K562 (cell line): ENCODE data around the gene VEGFA. TPM values are rescaled to one million over a fixed set of nuclear protein-coding genes. Genes with fewer than 3 reads are reported as not detected.
A peak's percentile ranks its signal among the peaks of the same experiment; 100 is the strongest.

Source experiments
- CC2D1A ChIP-seq: fragments of 450-650 bp; IDR thresholded peaks from 2 replicates; pipeline ENCODE4 v1.6.1; 2017; ENCODE audit warnings: mild to moderate bottlenecking
- CSDE1 ChIP-seq, 2 experiments: fragments of 450-650 bp; IDR thresholded peaks; 2 replicates each; pipeline ENCODE4 v1.6.1; 2016; ENCODE audit warnings: mild to moderate bottlenecking in 1 of 2
- E2F3 ChIP-seq: fragments of 250-450 bp; sonication (Bioruptor Pico); IDR thresholded peaks from 2 replicates; pipeline ENCODE4 v1.4.0; 2020; ENCODE audit warnings: mild to moderate bottlenecking
- FOXJ3 ChIP-seq: sonication (generic); formaldehyde crosslinking; IDR thresholded peaks from 2 replicates; pipeline ENCODE4 v1.4.0; 2020; ENCODE audit warnings: mild to moderate bottlenecking, missing genetic modification reagents
- GABPB1 ChIP-seq: sonication (generic); formaldehyde crosslinking; IDR thresholded peaks from 2 replicates; pipeline ENCODE4 v1.8.0; 2022; ENCODE audit warnings: mild to moderate bottlenecking, missing genetic modification reagents
- GTF2F1 ChIP-seq: IDR thresholded peaks from 2 replicates; pipeline ENCODE4 v1.6.1; 2011; ENCODE audit warnings: low read depth, low read length, improper control_type of control experiment
- HNRNPH1 ChIP-seq: fragments of 200-400 bp; formaldehyde crosslinking; optimal IDR thresholded peaks from 2 replicates; pipeline ENCODE3; 2017; ENCODE audit warnings: low read depth, mild to moderate bottlenecking, low read length, moderate library complexity
- HSF4 ChIP-seq: fragments of 250-450 bp; sonication (Bioruptor Pico); IDR thresholded peaks from 2 replicates; pipeline ENCODE4 v2.1.2; 2022; ENCODE audit warnings: mild to moderate bottlenecking, moderate library complexity, borderline replicate concordance
- MCM7 ChIP-seq, 2 experiments: fragments of 450-650 bp; IDR thresholded peaks; 2 replicates each; pipeline ENCODE4 v1.6.1; 2016 to 2018
- MTA1 ChIP-seq: fragments of 450-650 bp; IDR thresholded peaks from 2 replicates; pipeline ENCODE4 v1.6.1; 2017; ENCODE audit warnings: borderline replicate concordance
- NFRKB ChIP-seq: fragments of 450-650 bp; IDR thresholded peaks from 2 replicates; pipeline ENCODE4 v1.6.1; 2016; ENCODE audit warnings: low read depth
- NR1H2 ChIP-seq: sonication (generic); formaldehyde crosslinking; IDR thresholded peaks from 2 replicates; pipeline ENCODE4 v1.4.0; 2020; ENCODE audit warnings: mild to moderate bottlenecking, missing genetic modification reagents
- POLR2AphosphoS5 ChIP-seq: IDR thresholded peaks from 2 replicates; pipeline ENCODE4 v1.6.1; 2011; ENCODE audit warnings: mild to moderate bottlenecking, low read depth, low read length, moderate library complexity; ENCODE audit not compliant: control insufficient read depth, insufficient read depth
- POLR2G ChIP-seq: fragments of 200-400 bp; formaldehyde crosslinking; IDR thresholded peaks from 2 replicates; pipeline ENCODE4 v1.6.1; 2017; ENCODE audit warnings: low read depth, mild to moderate bottlenecking, antibody characterized with exemption, low read length, moderate library complexity
- TGIF2 ChIP-seq: sonication (generic); formaldehyde crosslinking; IDR thresholded peaks from 2 replicates; pipeline ENCODE4 v1.8.1; 2022; ENCODE audit warnings: mild to moderate bottlenecking, missing genetic modification reagents, moderate library complexity
- XRCC5 ChIP-seq: fragments of 200-400 bp; formaldehyde crosslinking; IDR thresholded peaks from 2 replicates; pipeline ENCODE4 v1.6.1; 2017; ENCODE audit warnings: low read depth, mild to moderate bottlenecking, low read length
- ZBTB34 ChIP-seq: fragments of 250-450 bp; sonication (Bioruptor Pico); IDR thresholded peaks from 2 replicates; pipeline ENCODE4 v1.8.0; 2021; ENCODE audit warnings: mild to moderate bottlenecking, moderate library complexity
- ZBTB7A ChIP-seq: IDR thresholded peaks from 2 replicates; pipeline ENCODE4 v1.6.1; 2011; ENCODE audit warnings: low read depth, mild to moderate bottlenecking, low read length, moderate library complexity, borderline replicate concordance; ENCODE audit not compliant: control insufficient read depth
- ZFP1 ChIP-seq: fragments of 450-650 bp; formaldehyde crosslinking; IDR thresholded peaks from 2 replicates; pipeline ENCODE4 v1.4.0; 2020; ENCODE audit warnings: mild to moderate bottlenecking, mixed read lengths
- polyA plus RNA-seq, 8 experiments: library from polyadenylated mRNA; depleted of rRNA in 4 of 8; stranded (reverse) in 5 of 8; unstranded in 3 of 8; fragments of >200 nt; fragmentation: Nextera tagmentation in 2 of 8; fragmentation: Illumina TruSeq in 1 of 8; extraction: Ambion mirVana in 2 of 8; extraction: Trizol in 1 of 8; gene quantifications; 2 replicates each; pipeline versions ENCODE4 v1.2.1 to v1.2.3, GENCODE V29; 2011 to 2014; ENCODE audit warnings: inconsistent platforms in 1 of 8, missing spikeins in 1 of 8
- total RNA-seq, 7 experiments: library from RNA; depleted of rRNA in 6 of 7; stranded (reverse); fragments of >200 nt in 6 of 7; fragmentation: Illumina TruSeq in 2 of 7; extraction: Trizol in 2 of 7; gene quantifications; 2 replicates each; pipeline versions ENCODE4 v1.2.1 to v1.2.3, GENCODE V29; 2011 to 2021; ENCODE audit warnings: low replicate concordance in 1 of 7
- TF ChIP-seq, protein P1 (sequence below): sonication (generic); formaldehyde crosslinking; IDR thresholded peaks from 2 replicates; pipeline ENCODE4 v1.8.0; 2022; ENCODE audit warnings: mild to moderate bottlenecking, missing genetic modification reagents, borderline replicate concordance
- TF ChIP-seq, protein P2 (sequence below): fragments of 450-650 bp; IDR thresholded peaks from 2 replicates; pipeline ENCODE4 v1.7.1; 2018; ENCODE audit warnings: mild to moderate bottlenecking, low read depth; ENCODE audit not compliant: partially characterized antibody

The VEGFA gene
- total and polyA plus RNA-seq, 9 of the 15 experiments (the other 6 are each of a cell fraction or from before 2014, with no cell fraction given): 14.0 to 271 (median 124) TPM

DNA sequence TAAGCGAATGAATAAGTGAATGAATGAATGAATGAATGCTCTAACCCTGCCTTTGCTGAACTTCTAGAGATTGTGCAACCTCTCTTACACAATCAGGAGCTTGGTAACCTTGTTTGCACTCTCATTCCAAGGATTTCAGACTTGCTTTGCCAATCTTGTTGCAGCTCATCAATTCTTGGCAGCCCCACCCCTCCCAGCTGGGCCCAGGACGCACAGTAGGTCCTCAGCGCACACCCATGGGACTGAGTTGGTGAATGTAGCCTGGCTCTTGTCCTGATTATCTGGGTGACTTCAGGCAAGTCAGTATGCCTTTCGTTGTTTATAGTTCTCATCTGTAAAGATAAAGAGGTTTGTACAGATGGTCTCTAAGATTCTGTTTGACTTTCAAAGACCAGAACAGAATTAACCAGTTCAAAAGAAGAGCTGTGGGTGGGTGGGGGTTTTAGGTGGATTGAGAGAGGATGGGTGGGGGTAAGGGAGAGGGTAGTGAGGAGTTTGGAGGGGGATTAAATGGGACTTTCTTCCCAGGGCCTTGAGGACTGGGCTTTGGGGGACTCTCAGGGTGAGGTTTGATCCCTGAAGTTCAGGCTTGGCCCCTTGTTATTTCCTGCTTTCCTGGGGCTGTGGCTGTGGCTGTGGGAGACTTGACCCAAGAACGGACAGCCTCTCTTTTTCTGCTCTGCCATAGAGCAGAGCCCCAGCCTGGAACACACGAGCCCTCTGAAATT is 33.2 kb downstream of the VEGFA start (continued):
- TF ChIP-seq, protein P1, sequence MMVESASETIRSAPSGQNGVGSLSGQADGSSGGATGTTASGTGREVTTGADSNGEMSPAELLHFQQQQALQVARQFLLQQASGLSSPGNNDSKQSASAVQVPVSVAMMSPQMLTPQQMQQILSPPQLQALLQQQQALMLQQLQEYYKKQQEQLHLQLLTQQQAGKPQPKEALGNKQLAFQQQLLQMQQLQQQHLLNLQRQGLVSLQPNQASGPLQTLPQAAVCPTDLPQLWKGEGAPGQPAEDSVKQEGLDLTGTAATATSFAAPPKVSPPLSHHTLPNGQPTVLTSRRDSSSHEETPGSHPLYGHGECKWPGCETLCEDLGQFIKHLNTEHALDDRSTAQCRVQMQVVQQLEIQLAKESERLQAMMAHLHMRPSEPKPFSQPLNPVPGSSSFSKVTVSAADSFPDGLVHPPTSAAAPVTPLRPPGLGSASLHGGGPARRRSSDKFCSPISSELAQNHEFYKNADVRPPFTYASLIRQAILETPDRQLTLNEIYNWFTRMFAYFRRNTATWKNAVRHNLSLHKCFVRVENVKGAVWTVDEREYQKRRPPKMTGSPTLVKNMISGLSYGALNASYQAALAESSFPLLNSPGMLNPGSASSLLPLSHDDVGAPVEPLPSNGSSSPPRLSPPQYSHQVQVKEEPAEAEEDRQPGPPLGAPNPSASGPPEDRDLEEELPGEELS: no peak
- TF ChIP-seq TGIF2 (CRISPR knock-in tag) (no peak), GABPB1 (no peak), XRCC5 (no peak), ZBTB34 (CRISPR knock-in tag) (no peak), E2F3 (CRISPR knock-in tag) (no peak), ZBTB7A (no peak), FOXJ3 (CRISPR knock-in tag) (no peak), ZFP1 (CRISPR knock-in tag) (no peak), POLR2AphosphoS5 (peak; percentile 31; the same call in 1 of the 2 replicates), CSDE1 (IDR thresholded peaks at IDR 0.05) (no peak), HNRNPH1 (no peak), POLR2G (no peak), MTA1 (peak; percentile 56; the same call in 1 of the 2 replicates), HSF4 (CRISPR knock-in tag) (no peak), GTF2F1 (no peak), CC2D1A (no peak), MCM7 (IDR thresholded peaks at IDR 0.05) (no peak), NFRKB (no peak), NR1H2 (no peak)
- TF ChIP-seq, protein P2, sequence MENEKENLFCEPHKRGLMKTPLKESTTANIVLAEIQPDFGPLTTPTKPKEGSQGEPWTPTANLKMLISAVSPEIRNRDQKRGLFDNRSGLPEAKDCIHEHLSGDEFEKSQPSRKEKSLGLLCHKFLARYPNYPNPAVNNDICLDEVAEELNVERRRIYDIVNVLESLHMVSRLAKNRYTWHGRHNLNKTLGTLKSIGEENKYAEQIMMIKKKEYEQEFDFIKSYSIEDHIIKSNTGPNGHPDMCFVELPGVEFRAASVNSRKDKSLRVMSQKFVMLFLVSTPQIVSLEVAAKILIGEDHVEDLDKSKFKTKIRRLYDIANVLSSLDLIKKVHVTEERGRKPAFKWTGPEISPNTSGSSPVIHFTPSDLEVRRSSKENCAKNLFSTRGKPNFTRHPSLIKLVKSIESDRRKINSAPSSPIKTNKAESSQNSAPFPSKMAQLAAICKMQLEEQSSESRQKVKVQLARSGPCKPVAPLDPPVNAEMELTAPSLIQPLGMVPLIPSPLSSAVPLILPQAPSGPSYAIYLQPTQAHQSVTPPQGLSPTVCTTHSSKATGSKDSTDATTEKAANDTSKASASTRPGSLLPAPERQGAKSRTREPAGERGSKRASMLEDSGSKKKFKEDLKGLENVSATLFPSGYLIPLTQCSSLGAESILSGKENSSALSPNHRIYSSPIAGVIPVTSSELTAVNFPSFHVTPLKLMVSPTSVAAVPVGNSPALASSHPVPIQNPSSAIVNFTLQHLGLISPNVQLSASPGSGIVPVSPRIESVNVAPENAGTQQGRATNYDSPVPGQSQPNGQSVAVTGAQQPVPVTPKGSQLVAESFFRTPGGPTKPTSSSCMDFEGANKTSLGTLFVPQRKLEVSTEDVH: peak; percentile 31
